ENCODE results near the gene PIGZ.

DNA sequence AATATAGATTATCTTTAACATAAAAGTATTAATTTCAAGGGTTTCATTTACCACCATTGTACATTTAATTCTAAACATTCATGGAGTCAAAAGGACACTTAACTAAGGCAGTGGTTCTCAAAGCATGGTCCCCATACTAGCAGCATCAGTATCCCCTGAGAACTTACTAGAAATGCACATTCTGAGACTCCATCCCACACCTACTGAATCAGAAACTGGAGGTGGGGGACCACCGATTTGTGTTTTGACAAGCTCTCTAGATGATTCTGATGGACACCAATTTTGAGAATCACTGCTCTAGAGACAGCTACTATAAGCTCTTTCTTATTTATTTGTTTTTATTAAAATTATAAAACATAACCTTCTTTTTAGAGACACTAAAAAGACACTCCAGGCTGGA is 66.9 kb downstream of the PIGZ start:
- TF ChIP-seq EZH2 (IDR thresholded peaks at IDR 0.05) (no peak), POLR2AphosphoS5 (IDR thresholded peaks at IDR 0.05; ENCODE audit: borderline replicate concordance, low read depth, low read length) (no peak)
